HG03196 (cell line): Measurements from ENCODE around the gene KCNT1.
"Not testable (repeated sequence)": the region's sequence is repeated elsewhere in the genome, so short reads cannot be mapped to it uniquely, and the experiment has no call there.

Experiments
- ATAC-seq: cut with Tn5 transposase; IDR thresholded peaks from one replicate; pipeline ENCODE4 v1.9.1; 2021; ENCODE audit not compliant: unreplicated experiment

The KCNT1 gene

DNA sequence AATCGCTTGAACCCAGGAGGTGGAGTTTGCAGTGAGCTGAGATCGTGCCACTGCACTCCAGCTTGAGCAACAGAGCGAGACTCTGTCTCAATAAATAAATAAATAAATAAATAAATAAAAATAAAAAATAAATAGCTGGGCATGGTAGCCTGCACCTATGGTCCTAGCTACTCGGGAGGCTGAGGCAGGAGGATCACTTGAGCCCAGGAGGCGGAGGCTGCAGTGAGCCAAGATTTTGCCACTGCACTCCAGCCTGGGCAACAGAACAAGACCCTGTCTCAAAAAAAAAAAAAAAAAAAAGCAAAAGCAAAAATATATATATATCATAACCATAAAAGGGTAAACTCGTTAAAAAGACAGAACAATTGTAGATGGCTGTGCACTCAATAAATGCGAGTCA, 29.2 kb upstream of the KCNT1 start:
- ATAC-seq, result not testable (repeated sequence)

DNA sequence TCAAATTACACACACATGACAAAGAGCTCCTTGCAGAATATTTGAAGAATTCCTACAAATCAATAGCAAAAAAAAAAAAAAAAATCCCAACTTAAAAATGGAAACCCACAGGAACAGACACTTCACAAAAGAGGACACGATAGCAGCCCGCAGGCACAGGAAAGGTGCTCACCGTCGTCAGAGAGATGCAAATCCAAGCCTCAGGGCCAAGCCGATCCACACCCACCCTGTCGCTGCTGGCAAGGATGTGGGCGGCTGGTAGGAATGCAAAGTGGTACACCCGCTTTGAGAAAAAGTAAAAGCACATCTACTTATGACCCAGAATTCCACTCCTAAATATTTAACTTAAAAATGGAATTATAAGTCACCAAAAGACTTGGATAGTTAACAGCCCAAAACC, 28.0 kb upstream of the KCNT1 start:
- no peak for ATAC-seq

DNA sequence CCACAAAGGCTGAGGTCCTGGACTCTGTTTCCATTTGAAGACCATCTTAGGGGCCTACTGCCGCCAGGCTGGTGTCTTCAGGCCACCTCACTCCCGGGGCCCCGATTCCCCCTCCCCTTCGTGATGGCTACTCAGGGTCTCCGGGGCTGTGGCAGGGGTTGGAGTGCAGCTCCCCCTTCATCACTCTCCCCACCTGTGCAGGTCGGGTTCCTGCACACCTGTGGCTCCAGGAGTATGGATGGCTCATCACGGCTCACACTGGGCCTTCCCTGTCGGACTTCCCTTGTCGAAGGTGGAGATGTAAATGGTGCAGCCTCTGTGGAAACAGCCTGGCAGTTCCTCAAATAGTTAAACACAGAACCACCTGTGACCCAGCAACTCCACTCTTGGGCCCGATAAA, 27.0 kb upstream of the KCNT1 start:
- ATAC-seq, result no peak

DNA sequence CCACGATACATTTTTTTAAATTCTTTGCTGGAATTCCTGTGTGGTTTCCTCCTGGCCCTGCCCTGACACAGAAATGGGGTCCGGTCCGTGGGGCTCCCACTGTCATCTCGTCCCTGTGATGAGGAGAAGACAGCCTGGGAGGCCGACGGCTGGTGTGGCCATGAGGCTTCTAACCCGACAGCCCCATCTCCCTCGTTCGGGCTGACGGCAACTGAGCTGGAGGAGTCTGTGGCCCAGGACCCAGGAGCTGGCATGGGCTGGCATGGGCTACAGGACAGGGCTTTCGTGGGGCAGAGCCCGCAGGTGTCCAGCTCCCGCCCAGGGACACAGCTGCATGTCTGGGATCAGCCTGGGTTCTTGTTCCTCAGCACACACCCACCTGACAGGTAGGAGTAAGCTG, 25.1 kb upstream of the KCNT1 start:
- ATAC-seq, result no peak

DNA sequence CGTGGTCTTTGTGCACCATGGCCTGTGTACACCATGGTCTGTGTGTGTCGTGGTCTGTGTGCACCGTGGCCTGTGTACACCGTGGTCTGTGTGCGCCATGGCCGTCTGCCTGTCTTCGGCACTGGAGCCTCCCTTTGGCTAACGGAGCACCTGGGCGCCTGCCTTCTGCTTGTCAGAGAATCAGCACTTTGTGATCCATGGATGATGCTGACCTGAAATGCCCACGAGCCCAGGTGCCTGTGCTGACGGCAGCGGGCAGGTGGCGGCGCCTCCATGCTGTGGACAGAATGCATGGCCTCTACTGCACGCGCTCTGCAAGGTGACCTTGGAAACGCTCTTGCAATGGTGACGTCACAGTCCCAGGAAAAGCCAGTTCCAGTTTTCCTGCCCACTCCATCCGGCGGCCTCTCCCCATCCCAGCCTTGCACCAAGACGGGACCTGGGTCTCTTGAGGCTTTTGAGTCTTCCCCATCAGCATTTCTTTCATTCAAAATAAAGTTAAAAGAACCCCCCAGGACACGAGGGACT, 24.3 kb upstream of the KCNT1 start:
- no peak for ATAC-seq

DNA sequence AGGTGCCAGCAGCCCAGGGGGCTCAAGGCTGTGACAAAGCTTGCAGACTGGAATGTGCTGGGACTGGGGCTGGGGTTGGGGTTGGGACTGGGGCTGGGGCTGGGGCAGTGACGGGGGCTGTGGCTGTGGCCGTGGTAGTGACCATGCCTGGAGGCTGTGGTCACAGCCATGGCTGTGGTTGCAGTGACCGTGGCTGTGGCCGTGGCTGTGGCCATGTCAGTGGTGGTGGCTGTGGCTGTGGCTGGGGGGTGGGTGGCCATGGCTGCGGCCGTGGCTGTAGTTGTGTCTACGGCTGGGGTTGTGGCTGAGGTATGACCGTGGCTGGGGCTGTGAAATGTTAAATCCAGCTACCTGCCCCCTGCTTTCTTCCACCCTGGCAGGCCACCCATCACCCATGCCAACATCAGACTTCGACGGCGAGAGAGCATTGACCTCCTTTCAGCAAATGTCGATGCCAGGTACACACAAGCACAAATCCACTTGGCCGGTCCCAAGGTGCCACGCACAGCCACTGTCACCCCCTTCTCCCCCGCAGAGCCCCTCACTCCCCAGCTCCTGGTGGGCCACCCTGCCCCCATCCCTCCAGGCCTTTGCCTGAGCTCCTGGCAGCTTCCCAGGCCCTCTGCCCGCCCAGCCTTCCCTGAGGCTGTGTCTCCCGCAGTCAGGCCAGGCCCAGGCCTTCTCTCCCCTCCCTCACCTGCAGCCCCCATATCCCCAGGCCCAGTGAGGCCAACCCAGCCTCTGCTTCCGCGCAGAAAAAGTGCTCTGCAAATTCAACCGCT, 23.6 kb upstream of the KCNT1 start:
- no peak for ATAC-seq

DNA sequence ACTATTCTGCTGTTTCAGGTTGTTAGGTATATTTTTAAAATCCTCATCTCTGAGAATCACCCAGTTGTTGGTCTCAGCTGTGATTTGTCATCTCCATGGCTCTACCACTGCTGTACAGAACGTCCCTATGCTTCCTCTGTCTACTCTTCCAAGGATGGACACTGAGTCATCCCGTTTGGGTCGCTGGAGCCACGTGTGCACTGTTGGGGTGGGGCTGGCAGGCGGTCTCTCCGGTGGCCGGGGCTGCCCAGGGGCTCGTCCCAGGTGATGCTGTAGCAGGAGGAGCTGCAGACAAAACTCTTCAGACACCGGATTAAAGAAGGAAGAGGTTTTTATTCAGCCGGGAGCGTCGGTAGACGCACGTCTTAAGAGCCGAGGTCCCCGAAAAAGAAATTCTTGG, 21.9 kb upstream of the KCNT1 start:
- no peak for ATAC-seq

DNA sequence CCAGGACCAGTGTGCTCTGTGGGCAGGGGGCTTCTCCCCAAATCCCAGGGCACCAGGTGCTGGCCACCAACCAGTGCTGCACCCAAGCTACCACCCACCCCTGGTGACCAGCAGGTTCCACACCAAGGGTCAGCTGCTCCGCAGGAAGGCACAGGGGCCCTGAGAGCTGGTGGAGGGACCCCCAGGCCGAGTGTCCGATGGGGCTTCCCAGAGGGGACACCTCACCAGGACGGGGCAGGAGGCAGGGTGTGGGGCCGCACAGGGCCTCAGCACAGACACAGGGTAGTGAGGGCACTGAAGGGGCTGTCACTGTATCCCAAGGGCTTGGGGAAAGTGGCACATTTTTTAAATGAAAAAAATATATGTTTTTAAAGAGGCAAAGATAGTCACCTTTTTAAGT, 20.8 kb upstream of the KCNT1 start:
- ATAC-seq, result no peak

DNA sequence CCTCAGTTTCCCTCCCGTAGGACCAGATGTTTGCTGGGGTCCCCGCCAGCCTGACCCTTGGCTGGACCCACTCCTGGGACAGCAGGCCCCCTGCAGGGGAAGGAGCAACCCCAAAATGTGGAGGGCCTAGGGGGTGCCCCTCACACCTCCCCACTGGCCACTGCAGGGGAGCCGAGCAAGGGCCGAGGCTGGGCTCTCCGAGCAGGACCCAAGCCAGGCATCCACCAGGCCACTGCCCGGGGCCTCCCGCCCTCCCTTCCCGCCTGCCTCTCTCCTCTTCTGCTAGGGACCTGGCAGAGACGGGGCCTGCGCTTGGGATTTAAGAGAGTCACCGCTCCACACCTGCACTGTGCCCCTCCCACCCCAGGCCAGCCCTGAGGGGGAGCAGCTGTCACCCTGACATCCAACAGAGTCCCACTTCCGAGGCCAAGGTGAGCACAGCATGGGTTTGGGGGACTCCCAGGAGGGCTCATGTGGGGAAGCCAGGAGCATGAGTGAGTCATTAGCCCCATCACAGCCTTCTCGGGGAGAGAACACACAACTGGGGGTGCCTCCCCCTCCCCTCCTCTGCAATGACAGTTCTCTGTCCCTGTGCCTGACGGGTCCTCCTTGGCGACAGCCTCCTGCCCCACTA, 18.5 kb upstream of the KCNT1 start:
- no peak for ATAC-seq

DNA sequence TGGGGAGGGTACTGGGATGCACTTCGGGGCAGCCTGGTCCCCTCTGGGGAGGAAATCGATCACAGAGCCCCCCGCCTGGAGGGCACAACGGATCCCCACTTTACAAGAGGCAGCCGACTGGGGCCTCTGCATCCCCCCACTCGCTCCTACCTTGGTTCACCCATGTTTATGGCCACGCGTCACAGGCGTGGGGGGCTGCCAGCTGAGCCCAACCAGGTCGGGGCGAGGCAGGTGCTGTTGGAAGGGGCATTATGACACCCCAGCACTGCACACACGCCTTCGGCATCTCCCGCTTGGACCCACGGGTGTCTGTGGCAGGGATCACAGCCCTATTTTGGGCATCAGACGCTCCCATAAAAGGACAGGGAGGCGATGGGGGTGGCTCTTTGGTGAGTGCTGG, 17.3 kb upstream of the KCNT1 start:
- ATAC-seq, result no peak

DNA sequence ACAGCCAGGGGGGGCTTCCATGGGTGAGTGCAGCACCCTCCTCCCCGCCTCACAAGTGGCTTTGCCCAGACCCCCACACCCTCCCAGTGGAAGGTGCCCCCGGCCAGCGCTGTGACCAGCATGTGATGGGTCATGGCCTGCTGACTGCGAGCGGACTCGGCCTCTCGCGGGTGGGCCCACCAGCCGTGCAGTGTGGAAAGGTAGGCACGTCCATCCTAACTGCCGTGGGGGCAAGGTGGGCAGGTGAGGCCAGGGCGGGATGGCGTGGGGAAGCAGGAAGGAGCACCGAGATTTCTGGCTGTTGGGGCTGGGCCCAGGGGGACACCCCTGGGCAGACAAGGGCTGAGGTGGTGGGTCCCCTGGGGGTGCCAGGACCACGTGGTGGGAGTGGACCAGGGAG, 14.8 kb upstream of the KCNT1 start:
- no peak for ATAC-seq

DNA sequence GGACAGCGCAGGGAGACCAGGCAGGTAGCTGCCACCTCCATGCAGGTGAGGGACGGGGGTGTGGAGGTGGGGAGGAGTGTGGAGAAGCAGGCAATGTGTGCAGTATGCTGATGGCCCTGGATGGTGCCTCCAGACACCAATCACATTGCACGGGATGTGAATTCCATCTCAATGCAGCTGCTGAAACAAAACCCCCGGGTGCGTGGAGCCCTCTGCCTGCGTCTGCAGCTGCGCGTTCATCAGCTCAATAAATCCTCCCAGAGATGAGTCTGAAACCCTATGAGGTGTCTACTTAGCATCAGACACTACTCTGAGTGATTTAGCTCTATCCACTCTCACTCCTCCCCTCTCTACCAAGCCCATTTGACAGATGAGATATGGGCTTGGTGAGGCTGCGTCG, 13.0 kb upstream of the KCNT1 start:
- ATAC-seq, result no peak

DNA sequence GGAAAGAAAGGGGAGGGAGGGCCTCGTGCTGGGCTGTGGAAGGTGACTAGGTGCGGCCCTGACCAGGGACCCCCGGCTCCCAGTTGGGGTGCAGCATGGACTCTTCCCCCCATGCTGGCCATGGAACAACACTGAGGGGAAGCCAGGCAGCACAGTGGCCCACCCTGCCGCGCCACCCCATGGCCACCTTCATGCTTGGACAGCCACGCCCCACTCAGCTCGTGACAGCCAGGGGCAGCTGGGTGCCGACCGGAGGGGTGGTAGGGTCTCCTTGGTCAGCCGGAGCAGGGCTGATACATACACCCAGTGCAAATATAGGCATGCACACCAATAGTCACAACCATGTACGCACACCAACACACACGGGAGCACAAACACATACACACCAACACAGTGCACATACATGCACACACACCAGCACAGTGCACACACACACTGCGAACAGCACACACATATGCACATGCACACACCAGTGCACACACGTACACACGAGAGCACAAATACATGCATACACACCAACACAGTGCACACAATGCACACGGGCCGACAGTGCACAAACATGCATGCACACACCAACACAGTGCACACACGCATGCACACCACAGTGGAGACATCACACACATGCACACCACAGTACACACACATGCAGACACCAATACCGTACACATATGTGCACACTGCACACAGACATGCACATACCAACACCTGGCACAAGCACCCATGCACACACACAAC, 11.0 kb upstream of the KCNT1 start:
- ATAC-seq, result no peak

DNA sequence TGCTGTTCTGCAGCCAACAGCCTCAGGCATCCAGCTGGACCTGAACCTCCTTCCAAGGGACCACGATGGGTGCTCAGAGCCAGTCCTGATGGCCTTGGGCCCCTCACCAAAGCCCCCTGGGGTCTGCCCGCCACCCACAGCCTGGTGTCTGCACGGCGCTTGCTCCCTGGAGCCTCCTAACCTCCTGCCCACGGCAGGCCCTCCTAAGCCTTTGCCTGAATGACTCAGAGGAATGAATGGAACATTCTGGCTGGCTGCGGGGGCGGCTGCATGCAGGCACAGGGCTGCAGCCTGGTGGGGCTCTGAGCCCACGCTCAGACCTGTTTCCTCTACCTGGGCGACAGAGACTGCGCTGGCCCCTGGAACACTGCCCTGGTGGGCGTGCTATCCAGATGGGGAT, 9.6 kb upstream of the KCNT1 start:
- no peak for ATAC-seq

DNA sequence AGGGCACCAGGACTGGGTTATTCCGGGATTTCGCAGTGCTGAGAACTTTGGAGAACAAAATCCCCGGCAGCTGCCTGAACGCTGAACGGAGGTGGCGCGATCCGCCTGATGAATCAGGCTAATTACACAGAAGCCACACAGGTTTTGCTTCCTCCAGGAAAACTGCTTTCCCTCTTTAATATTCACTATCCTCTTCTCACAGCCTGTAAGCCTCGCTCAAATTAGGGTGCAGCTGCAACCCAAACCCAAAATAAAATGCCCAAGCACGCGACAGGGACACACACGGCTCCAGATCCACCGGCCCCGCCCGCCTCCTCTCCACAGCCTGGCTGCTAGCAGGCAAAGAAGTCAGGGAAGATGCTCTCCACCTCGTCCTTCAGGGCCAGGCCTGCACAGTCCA, 8.7 kb upstream of the KCNT1 start:
- ATAC-seq, result no peak

DNA sequence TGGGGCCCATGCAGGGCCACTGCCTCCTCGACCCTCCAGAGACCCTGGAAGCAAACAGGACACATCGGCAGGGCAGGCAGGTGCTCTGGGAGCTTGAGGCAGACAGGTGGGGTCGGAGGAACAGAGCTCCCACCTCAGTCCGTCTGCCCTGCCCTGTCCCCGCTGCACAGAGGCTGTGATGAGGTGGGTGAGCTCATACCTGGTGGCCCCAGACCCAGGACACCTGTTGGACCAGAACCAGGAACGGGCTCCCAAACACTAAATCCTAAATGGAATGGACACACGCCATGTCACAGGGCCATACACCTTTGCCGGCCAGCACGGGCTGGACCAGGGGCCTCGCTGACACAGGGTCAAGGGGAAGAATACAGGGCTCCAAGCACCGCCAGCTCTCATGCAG, 8.2 kb upstream of the KCNT1 start:
- no peak for ATAC-seq

DNA sequence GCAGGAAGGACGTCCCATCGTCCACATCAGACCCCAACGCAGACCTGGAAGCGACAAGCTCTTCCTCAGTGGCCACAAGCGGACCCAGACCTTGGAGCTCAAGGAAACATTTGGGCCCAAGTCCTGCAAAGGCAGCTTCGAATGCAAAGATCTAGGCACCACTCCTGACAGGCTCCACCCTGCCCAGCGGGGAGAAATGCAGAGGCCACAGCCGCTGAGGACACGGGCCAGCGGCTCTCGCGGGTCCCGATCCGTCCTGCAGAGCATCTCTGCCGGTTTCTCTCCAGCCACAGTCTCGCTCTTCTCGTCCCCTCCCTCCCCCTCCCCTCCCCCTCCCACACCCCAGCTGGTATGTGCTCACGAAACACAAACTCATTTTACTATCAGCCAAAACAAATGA, 7.6 kb upstream of the KCNT1 start:
- no peak for ATAC-seq

DNA sequence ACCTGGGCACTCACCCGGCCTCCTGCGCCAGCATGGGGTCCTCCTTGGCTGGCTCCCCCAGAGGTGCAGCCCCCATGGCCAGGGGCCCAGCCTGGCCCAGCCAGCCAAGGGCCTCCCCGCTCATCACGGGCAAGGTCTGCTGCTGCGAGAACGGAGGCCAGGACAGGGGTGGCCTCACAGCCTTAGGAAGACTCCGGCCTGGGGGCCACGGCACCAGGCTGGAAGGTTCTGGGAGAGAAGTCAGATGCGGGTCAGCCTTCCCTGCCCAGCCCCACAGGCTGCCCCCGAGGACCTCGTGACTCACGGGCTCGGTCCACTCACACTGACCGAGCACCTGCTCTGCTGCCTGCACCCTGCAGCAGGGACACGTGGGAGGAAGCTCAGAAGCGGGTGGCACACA, 6.9 kb upstream of the KCNT1 start:
- ATAC-seq, result no peak

DNA sequence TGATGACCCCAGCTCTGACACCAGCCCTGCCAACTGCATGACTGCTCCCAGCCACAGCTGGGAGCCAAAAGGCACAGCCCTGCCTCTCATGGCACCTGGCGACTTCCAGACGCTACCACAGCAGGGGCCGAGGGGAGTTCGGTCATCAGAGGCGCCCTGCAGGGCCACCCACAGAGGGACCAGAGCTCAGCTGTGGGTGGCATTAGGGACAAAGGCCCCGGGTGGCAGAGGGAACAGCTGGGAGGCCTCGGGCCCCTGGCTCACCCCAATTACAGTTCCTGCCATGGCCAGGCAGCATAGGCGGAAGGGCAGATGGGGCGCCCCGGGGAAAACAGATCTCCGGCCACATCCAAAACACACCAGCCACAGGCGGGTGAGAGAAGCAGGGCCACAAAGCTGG, 6.3 kb upstream of the KCNT1 start:
- ATAC-seq, result no peak

DNA sequence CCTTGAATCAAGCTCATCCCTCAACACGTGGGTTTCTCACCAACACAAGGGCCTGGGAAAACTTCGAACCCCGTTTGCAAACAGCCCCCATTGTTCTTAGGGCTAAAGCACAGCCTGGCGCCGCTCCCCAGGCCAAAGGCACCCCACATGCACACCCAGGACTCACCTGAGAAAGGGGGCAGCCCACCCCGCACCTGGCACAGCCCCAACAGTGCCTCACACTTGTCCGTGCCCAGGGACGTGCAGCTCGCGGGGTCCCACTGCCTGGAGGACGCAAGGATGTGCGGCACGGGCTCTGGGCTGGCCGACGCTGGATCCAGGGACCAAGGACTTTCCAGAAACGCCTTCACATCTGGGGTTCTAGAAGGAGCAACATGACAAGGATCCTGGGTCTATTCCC, 5.5 kb upstream of the KCNT1 start:
- no peak for ATAC-seq

DNA sequence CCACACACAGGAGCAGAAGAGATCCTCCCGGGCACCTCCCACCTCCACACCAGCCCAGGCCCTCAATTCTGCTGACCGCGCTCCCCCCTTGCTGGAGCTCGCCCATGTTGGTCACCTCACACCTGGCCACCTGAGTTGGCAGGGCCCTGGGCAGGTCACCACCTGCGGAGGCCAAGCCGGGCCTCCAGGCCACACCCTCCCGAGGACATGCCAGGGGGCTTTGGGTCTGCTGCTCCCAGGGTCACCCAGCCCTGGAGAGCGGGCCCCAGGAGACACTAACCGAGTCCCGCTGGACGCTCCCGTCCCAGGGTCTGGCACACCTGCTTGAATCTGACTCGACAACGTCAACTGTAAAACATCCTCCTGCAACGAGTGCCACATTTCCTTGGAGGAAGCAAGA, 4.8 kb upstream of the KCNT1 start:
- no peak for ATAC-seq

DNA sequence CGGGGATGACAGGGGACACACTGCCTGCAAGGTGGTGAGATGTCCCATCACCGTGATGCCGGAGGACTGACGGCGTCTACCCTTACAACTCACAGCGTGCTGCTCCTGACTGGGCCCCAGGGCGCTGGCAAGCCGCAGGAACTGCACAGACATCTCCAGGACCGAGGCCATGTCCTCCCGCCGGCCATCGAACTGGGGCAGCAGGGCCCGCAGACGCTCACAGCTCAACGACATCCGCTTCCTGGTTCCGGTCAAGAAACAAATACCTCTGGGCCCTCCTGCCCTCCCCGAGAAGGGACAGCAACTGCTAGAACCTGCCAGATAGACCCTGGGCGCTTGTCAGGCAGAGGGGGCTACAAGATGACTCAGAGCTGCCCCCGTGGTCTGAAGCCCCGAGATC, 3.7 kb upstream of the KCNT1 start:
- no peak for ATAC-seq
